MM.1S (cell line): Measurements from ENCODE around the gene RUNX2.

ENCODE experiments used
- DNase-seq: peaks from one replicate; pipeline ENCODE4 v3.0.0-alpha.2; 2015
- H2AFZ ChIP-seq: fragments of 300-600 bp; sonication (generic); 2 replicates; pipeline ENCODE4 v1.6.0; 2016; ENCODE audit warnings: antibody characterized with exemption, low read length
- H3F3A ChIP-seq: fragments of 300-600 bp; sonication (generic); 2 replicates; pipeline ENCODE4 v1.6.1; 2016; ENCODE audit warnings: mild to moderate bottlenecking, antibody characterized with exemption, low read length, moderate library complexity, mixed read lengths; ENCODE audit not compliant: insufficient read depth
- H3K27ac ChIP-seq: fragments of 300-600 bp; sonication (generic); 2 replicates; pipeline ENCODE4 v1.5.1; 2016; ENCODE audit warnings: mild to moderate bottlenecking, low read length
- H3K27me3 ChIP-seq: fragments of 300-600 bp; sonication (generic); replicated peaks from 2 replicates; pipeline ENCODE4 v1.6.0; 2016; ENCODE audit warnings: low read length; ENCODE audit not compliant: insufficient read depth
- H3K36me3 ChIP-seq: fragments of 300-600 bp; sonication (generic); replicated peaks from 2 replicates; pipeline ENCODE4 v1.6.1; 2016; ENCODE audit warnings: mild to moderate bottlenecking, low read length, mixed read lengths; ENCODE audit not compliant: insufficient read depth
- H3K4me1 ChIP-seq: fragments of 300-600 bp; sonication (generic); 2 replicates; pipeline ENCODE4 v1.6.1; 2016; ENCODE audit warnings: low read length, mixed read lengths
- H3K4me2 ChIP-seq: fragments of 300-600 bp; sonication (generic); 2 replicates; pipeline ENCODE4 v1.6.0; 2016; ENCODE audit warnings: low read depth, low read length
- H3K4me3 ChIP-seq: fragments of 300-600 bp; sonication (generic); 2 replicates; pipeline ENCODE4 v1.5.1; 2016; ENCODE audit warnings: low read length, mixed read lengths
- H3K79me2 ChIP-seq: fragments of 300-600 bp; sonication (generic); 2 replicates; pipeline ENCODE4 v1.6.1; 2016; ENCODE audit warnings: mixed run types, low read length, mixed read lengths
- H3K9ac ChIP-seq: fragments of 300-600 bp; sonication (generic); 2 replicates; pipeline ENCODE4 v1.6.1; 2016; ENCODE audit warnings: low read length, mixed read lengths
- H3K9me2 ChIP-seq: fragments of 300-600 bp; sonication (generic); replicated peaks from 2 replicates; pipeline ENCODE4 v1.6.1; 2016; ENCODE audit warnings: mild to moderate bottlenecking, low read length, mixed read lengths; ENCODE audit not compliant: insufficient read depth
- H3K9me3 ChIP-seq: fragments of 300-600 bp; sonication (generic); replicated peaks from 2 replicates; pipeline ENCODE4 v1.6.1; 2016; ENCODE audit warnings: mild to moderate bottlenecking, low read length, mixed read lengths; ENCODE audit not compliant: insufficient read depth
- H4K20me1 ChIP-seq: fragments of 300-600 bp; sonication (generic); 2 replicates; pipeline ENCODE4 v1.6.1; 2016; ENCODE audit warnings: mild to moderate bottlenecking, low read length, moderate library complexity, mixed read lengths; ENCODE audit not compliant: insufficient read depth
- EZH2 ChIP-seq: fragments of 300-600 bp; sonication (generic); optimal IDR thresholded peaks from 2 replicates; pipeline ENCODE3; 2017; ENCODE audit warnings: low read depth, mild to moderate bottlenecking, antibody characterized with exemption, low read length, mixed read lengths
- EZH2phosphoT487 ChIP-seq: fragments of 300-600 bp; sonication (generic); IDR thresholded peaks from 2 replicates; pipeline ENCODE4 v1.6.1; 2018; ENCODE audit warnings: antibody characterized with exemption, low read length
- TF ChIP-seq, protein P1 (sequence below): fragments of 300-600 bp; sonication (generic); IDR thresholded peaks from 2 replicates; pipeline ENCODE4 v1.5.1; 2016; ENCODE audit warnings: antibody characterized with exemption, low read length, mixed read lengths

The RUNX2 gene

DNA sequence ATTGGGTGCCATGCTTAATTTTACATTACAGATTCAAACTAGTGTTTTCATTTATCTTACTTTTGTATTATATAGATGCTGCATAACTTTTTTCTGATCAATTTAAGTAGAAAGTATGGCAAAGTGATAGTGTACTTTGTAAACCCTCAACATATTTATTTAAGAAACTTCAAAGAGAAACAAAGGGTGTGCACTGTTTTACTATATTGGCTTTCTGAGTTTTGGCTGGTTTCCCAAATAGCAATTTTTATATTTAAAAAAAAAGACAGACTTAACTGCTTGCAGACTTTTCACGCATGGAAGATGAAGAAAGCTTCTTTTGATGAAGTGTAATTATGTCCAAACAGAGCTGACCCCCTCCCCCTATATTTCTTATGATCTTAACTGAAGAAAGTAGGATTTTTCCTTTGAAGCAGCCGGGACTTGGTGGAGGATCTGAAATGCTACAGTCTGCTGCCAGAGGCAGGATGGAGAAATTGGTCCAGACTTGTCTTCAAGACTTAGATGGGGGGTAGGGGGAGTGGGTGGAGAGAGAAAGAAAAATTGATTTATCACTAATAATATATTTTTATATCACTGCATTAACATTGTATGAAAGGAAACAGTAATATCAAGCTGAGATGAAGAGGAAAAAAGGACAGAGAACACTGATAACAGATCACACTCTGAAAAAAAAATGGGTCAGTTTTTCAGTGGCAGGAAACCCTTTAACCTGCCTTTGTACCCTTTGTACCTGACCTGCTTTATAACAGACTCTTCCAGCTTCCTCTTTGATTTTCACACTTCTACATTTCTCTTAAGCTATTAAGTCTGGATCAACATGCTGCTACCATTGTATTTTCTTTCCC, 105.6 kb downstream of the RUNX2 start:
- Histone ChIP-seq H3K27me3 (no peaks in the 10 kb centered on the region), H3F3A (peaks cover 31% of the 10 kb centered on the region), H3K9ac (peak overlapping the region; percentile 19; the same call in 1 of the 2 replicates), H2AFZ (no peak overlapping the region), H3K36me3 (peaks cover 32% of the 10 kb centered on the region), H3K27ac (peak overlapping the region; percentile 43; the same call in 1 of the 2 replicates), H3K9me3 (no peaks in the 10 kb centered on the region), H3K4me1 (peaks cover 69% of the 10 kb centered on the region), H4K20me1 (no peaks in the 10 kb centered on the region), H3K9me2 (no peaks in the 10 kb centered on the region), H3K4me2 (peak overlapping the region; percentile 40; the same call in 1 of the 2 replicates), H3K4me3 (no peak overlapping the region), H3K79me2 (peaks cover 100% of the 10 kb centered on the region)
- TF ChIP-seq, protein P1, sequence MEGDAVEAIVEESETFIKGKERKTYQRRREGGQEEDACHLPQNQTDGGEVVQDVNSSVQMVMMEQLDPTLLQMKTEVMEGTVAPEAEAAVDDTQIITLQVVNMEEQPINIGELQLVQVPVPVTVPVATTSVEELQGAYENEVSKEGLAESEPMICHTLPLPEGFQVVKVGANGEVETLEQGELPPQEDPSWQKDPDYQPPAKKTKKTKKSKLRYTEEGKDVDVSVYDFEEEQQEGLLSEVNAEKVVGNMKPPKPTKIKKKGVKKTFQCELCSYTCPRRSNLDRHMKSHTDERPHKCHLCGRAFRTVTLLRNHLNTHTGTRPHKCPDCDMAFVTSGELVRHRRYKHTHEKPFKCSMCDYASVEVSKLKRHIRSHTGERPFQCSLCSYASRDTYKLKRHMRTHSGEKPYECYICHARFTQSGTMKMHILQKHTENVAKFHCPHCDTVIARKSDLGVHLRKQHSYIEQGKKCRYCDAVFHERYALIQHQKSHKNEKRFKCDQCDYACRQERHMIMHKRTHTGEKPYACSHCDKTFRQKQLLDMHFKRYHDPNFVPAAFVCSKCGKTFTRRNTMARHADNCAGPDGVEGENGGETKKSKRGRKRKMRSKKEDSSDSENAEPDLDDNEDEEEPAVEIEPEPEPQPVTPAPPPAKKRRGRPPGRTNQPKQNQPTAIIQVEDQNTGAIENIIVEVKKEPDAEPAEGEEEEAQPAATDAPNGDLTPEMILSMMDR = no peak
- no peak for TF ChIP-seq EZH2
- TF ChIP-seq EZH2phosphoT487 = no peak
- DNase-seq = no peak

DNA sequence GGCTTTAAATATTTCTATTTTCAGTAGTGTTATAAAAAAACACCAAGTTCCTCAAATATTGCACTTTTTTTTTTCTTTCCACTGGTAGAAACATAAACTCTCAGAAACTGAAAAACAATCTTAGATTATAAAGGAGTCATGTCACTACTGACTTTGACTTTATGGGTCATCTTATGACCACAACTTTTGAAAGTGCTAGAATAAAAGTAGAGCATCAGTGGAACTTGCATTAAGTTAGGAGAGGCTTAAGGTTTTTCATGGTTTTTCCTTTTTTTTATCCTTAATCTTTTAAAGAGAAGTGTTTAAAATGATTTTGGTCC, 106.2 kb downstream of the RUNX2 start:
- Histone ChIP-seq H3K9ac (no peak overlapping the region), H3K9me2 (no peaks in the 10 kb centered on the region), H3K27me3 (no peaks in the 10 kb centered on the region), H3K9me3 (no peaks in the 10 kb centered on the region), H3F3A (peaks cover 26% of the 10 kb centered on the region), H3K4me2 (peak overlapping the region; percentile 40; the same call in 1 of the 2 replicates), H2AFZ (no peak overlapping the region), H3K36me3 (peaks cover 30% of the 10 kb centered on the region), H3K79me2 (peaks cover 100% of the 10 kb centered on the region), H4K20me1 (no peaks in the 10 kb centered on the region), H3K27ac (peak overlapping the region; percentile 43; the same call in 1 of the 2 replicates), H3K4me3 (no peak overlapping the region), H3K4me1 (peaks cover 63% of the 10 kb centered on the region)
- TF ChIP-seq EZH2 (no peak), EZH2phosphoT487 (no peak)
- TF ChIP-seq, protein P1 = no peak
- peak; percentile 20 for DNase-seq

DNA sequence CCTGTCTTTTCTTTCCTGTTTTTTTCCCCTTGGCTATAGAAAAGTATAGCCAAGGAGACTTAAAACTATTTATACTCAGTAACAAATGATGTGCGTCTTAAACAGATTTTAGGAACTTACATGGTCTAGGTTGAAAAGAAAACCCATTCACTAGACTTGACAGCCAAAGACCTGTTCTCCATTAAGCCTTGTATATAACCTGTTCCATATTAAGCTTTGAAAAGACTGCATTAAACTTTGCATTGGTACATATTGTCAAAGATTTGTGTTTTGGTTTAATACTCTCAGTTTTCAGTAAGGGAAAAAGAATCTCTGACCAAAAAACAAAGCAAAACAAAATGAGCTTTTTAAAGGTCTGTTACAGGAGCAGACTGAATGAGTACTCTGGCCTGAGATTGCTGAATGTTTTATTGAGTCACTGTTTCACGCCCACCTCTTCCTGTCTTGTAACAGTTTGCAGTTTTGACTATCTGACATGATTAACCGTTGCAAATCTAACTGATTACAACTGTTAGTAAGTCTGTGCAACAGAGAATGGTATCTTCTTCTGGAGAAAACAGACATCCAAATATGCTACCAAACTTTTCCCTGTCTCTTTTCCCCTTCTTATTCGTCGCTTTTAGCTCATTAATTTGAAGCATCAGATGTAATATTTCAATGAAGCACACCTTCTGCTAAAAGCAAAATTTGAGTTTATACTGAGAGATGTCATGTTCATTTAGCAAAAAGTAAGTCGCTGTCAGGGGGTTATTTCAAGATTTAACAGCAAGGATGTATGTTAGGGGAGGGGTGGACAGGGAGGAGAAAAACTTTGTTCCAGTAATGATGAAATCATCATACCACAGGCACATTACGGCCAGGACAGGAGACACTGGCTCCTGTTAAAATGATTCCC, 108.7 kb downstream of the RUNX2 start:
- H3K9me2 ChIP-seq = no peaks in the 10 kb centered on the region
- H3K4me1 ChIP-seq = peaks cover 44% of the 10 kb centered on the region
- no peak overlapping the region for H2AFZ ChIP-seq
- no peak overlapping the region for H3K4me2 ChIP-seq
- TF ChIP-seq, protein P1 = no peak
- H3K36me3 ChIP-seq = peaks cover 27% of the 10 kb centered on the region
- H3K9me3 ChIP-seq = no peaks in the 10 kb centered on the region
- H3K27me3 ChIP-seq = no peaks in the 10 kb centered on the region
- no peak overlapping the region for H3K27ac ChIP-seq
- no peaks in the 10 kb centered on the region; the same call in 1 of the 2 replicates for H4K20me1 ChIP-seq
- DNase-seq = no peak
- peaks cover 24% of the 10 kb centered on the region for H3F3A ChIP-seq
- H3K4me3 ChIP-seq = no peak overlapping the region
- H3K79me2 ChIP-seq = peaks cover 100% of the 10 kb centered on the region
- no peak overlapping the region for H3K9ac ChIP-seq
